ENCODE data around the gene ZNF853.
"Not testable (repeated sequence)": the region's sequence is repeated elsewhere in the genome, so short reads cannot be mapped to it uniquely, and the experiment has no call there.

ZNF853 gene

DNA sequence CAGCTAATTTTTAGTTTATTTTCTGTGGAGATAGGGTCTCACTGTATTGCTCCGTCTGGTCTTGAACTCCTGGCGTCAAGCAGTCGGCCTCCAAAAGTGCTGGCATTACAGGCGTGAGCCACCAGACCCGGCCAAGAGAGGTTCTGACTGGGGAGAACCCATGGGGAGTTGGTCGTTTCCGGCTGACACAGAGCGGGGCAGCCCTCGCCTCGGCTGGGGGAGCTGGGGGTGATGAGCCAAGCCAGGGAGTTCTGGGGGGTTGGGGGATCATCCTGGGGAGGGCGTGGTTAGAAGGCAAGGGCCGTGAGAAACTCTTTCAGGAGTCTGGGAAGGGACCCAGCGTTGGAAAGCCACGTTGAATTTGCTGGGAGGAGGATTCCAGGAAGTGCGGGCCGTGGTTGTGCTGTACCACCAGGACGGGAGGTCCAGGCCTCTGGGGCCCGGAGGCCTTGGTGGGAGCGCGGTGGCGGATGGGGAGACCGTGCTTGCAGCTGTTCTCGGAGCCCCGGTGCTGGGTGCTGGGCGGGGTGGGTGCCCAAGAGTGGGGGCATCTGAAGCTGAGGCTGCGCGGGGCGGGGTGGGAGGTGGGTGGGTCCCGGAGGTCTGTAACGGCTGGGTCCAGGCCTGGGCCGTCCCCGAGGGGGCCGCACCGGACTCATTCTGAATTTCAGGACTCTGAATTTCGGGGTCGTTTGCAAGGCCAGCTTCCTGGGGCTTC lies 8.4 kb upstream of the ZNF853 start:
- no peak for DNase-seq (ENCODE audit: low read depth in 2 of 2)

- no peak for DNase-seq (ENCODE audit: low read depth in 2 of 2)
Measured at GRCh38 chr7:6607651-6608051, 7.8 kb upstream of the ZNF853 start.

DNA sequence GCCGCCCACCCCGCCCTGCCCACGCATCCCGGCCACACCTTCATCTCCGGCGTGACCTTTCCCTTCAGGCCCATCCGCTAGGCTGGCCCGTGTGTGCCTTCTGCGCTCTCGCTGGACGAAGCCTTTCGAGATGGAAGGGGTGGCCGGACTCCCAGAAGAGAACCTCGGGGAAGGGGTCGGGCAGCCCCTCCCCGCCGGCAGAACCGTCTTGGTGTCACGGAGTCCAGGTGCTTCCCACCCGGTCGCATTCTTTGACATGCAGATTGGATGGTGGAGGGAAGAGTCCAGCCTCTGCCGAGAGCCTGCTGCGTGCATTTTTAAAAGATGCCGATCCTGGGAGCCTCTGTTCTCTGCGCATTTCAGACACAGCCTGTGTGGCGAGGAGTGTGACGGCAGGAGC lies 7.3 kb upstream of the ZNF853 start:
- no peak for DNase-seq (ENCODE audit: low read depth in 2 of 2)

DNA sequence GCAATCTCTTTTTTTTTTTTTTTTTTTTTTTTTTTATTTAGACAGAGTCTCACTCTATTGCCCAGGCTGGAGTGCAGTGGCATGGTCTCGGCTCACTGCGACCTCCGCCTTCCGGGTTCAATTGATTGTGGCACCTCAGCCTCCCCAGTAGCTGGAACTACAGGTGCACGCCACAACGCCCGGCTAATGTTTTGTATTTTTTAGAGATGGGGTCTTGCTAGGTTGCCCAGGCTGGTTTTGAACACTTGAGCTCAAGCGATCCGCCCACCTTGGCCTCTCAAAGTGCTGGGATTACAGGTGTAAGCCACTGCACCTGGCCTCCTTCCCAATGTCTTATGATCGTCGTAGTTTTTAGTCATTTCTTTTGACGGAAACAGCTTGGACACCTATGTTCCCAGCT lies 6.6 kb upstream of the ZNF853 start:
- no peak for DNase-seq (ENCODE audit: low read depth in 2 of 2)

DNA sequence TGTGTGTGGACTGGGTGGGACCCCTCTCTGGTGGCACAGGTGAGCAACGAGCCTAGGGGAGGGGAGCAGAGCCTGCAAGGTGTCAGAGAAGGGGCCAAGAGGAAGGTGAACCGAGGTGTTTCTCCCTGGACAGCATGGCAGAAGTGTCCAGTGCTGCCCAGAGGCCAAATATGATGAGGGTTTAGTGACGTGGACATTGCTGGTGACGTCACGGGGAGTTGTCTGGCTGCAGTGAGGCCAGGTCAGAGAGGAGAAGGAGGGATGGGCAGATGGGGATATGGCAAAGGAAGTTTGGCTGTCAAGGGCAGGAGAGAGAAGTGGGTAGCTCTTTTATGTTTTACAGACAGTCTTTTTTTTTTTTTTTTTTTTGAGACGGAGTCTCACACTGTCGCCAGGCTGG lies 2.6 kb upstream of the ZNF853 start:
- no peak for DNase-seq (ENCODE audit: low read depth in 2 of 2)

DNA sequence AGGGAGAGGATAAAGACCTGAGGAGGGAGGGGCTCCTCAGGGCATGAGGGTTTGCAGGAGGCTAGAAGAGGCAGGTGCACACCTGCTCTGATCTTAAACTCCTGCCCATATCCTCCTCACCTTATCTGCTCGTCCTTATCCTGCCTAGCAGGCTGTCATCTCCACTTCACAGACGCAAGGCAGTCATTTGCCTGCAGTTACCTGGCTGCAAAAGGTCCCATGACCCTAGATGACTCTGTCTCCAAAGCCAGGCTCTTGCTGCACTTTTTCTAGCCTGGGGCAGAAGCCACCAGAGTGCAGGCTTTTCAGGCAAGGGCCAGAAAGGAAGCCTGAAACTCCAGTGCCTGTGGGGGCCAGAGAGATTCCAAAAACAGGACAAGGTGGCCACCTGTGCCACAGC lies 1.7 kb upstream of the ZNF853 start:
- no peak for DNase-seq (ENCODE audit: low read depth in 2 of 2)

GRCh38 chr7:6615723-6616555 lies 529 bp downstream of the ZNF853 start:
- no peak for DNase-seq (ENCODE audit: low read depth in 2 of 2)

- DNase-seq (ENCODE audit: low read depth in 2 of 2) = no peak
Measured at GRCh38 chr7:6616854-6617643, 1.6 kb downstream of the ZNF853 start.

GRCh38 chr7:6618621-6619020 lies 3.2 kb downstream of the ZNF853 start:
- DNase-seq (ENCODE audit: low read depth in 2 of 2) = no peak

- DNase-seq (ENCODE audit: low read depth in 2 of 2) = no peak
Measured at GRCh38 chr7:6619961-6620360, 4.6 kb downstream of the ZNF853 start.

DNA sequence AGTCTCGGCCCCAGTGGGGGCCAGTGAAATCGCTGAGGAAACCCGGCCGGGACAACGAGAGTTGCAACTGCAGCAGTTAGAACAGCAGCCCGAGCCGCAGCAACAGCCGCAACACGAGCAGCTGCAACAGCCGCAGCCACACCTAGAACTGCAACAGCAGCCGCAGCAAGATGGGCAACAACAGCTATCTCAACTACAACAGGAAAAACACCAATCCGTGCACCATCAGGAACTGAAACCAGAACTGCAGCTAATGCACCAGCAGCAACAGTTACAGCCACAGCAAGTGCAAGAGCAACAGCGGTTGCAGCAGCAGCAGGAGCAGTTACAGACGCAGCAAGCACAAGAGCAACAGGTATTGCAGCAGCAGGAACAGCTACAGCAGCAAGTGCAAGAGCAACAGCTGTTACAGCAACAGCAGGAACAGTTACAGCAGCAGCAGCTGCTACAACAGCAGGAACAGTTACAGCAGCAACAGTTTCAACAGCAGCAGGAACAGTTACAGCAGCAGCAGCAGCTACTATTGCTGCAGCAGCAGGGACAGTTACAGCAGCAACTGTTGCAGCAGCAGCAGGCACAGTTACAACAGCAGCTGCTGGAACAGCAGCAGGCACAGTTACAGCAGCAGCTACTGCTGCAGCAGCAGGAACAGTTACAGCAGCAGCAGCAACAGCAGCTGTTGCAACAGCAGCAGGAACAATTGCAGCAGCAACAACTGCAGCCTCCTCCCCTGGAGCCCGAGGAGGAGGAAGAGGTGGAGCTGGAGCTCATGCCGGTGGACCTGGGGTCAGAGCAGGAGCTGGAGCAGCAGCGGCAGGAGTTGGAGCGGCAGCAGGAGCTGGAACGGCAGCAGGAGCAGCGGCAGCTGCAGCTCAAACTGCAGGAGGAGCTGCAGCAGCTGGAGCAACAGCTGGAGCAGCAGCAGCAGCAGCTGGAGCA lies 6.1 kb downstream of the ZNF853 start:
- DNase-seq (ENCODE audit: low read depth in 2 of 2) = no peak

DNA sequence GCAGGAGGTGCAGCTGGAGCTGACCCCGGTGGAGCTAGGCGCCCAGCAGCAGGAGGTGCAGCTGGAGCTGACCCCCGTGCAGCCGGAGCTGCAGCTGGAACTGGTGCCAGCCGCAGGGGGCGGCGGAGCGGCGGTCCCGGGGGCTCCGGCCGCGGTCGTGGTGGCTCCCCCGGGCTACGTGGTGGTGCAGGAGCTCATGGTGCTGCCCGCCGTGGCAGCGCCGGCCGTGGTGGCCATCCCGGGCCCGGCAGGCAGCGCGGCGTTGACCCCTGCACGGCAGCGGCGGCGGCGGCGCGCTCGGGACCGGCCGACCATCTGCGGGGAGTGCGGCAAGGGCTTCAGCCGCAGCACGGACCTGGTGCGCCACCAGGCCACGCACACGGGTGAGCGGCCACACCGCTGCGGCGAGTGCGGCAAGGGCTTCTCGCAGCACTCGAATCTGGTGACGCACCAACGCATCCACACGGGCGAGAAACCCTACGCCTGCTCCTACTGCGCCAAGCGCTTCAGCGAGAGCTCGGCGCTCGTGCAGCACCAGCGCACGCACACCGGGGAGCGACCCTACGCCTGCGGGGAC lies 6.8 kb downstream of the ZNF853 start:
- no peak for DNase-seq (ENCODE audit: low read depth in 2 of 2)

- no peak for DNase-seq (ENCODE audit: low read depth in 2 of 2)
Measured at GRCh38 chr7:6623589-6624245, 8.3 kb downstream of the ZNF853 start.

DNA sequence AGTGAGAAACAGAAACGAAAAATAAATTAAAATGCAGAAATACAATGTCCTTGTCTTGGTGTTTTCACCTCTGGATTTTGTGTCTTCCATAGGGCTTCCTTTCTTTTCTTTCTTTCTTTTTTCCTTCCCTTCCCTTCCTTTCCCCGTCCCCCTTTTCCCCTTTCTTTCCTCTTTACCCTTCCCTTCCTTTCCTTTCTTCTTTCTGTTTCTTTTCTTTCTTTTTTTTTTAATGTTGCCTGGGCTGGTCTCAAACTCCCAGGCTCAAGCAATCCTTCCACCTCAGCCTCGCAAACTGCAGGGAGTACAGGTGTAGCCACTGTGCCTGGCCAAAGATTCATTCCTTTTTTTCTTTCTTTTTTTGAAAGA lies 8.8 kb downstream of the ZNF853 start:
- no peak for DNase-seq (ENCODE audit: low read depth in 2 of 2)

DNA sequence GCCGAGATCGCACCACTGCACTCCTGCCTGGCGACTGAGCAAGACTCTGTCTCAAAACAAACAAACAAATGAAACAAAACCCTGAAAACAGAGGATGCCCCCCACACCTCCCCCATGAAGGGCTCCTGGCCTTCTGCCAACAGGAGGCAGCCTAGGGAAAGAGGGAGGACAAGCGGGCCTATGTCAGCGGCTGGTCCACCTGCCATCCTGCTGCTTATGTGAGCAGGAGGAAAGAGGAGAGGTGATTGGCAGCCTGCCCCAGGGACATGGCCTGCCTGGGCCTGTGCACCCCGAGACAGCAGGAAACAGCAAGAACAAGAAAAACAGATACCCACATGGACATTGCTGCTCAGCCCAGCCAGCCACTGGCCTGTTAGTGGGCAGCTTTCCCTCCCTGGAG lies 12.6 kb downstream of the ZNF853 start:
- DNase-seq (ENCODE audit: low read depth in 2 of 2) = no peak

DNA sequence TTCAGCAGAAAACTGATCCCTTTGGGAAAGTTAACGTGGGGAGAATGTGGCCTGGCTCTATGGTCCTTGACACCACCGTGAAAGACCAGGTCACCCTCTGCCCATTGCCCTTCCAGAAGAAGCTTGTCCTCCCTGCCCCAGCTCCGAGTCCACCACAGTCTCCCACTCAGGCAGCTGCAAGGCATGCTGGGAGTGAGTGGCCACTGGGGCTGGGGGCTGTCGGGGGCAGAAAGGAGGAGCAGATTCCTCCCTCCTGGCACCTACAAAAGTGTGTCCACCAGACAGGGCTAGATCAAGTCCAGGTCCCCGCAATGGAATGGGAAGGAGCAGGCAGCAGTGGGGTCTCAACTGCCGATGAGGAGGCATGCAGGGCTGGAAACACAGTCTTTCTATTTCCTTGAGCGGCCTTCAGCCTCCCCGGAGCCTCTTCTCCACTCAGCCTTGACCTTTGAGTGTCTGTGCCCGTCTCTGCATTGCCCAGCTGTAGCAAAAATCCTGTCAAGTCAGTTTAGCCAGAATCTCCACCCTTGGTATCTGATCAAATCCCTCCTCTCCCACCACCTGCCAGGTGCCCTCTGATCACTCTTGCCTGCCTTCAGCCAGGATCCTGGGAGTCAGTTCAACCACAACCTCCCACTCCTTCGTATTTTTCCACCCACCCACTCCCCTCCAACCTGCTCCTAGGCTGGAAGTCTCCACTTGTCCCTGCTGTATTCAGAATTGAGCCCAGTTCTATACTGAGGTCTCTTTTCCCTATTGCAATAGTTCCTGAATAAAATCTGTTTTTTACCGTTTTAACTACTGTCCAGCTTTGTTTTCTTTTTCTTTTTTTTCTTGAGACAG lies 14.8 kb downstream of the ZNF853 start:
- no peak for DNase-seq (ENCODE audit: low read depth in 2 of 2)

- DNase-seq (ENCODE audit: low read depth in 2 of 2) = no peak
Measured at GRCh38 chr7:6631605-6632004, 16.2 kb downstream of the ZNF853 start.

DNA sequence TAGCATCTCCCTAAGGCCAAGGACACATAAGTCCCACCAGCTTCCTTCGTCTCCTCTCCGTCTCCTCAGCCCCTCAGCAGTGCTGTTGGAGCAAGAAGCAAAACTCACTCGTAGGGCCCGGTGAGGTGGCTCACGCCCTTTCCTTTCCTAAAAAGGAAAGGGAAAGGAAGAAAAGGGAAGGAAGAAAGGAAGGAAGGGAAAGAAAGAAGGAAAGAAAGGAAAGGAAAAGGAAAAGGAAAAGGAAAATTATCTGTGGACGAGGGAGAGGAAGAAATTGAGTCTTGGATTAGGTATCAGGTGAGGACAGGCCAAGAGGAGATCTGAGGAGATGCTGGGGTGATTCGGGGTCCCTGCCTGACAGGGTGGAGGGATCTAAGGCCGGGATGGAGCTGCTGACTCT lies 18.6 kb downstream of the ZNF853 start:
- no peak for DNase-seq (ENCODE audit: low read depth in 2 of 2)

GRCh38 chr7:6634971-6635370 lies 19.6 kb downstream of the ZNF853 start:
- DNase-seq (ENCODE audit: low read depth in 2 of 2) = not testable (repeated sequence)
